GM23338 (cell line): ENCODE results near the gene UQCC2. TPM values are rescaled to one million over a fixed set of nuclear protein-coding genes. Genes with fewer than 3 reads are reported as not detected.

ENCODE experiments used
- ATAC-seq: fragments of 200-7000 bp; cut with Tn5 transposase; 3 replicates; pipeline ENCODE4 v1.9.1; 2020
- DNase-seq: peaks from one replicate; pipeline ENCODE4 v3.0.0-alpha.2; 2015; ENCODE audit warnings: low spot score
- H2AFZ ChIP-seq: fragments of 200-600 bp; sonication (generic); 2 replicates; pipeline ENCODE4 v1.8.0; 2016; ENCODE audit warnings: antibody characterized with exemption, mild to moderate bottlenecking, moderate library complexity
- H3F3A ChIP-seq: fragments of 200-600 bp; sonication (generic); replicated peaks from 2 replicates; pipeline ENCODE4 v1.8.0; 2017; ENCODE audit warnings: antibody characterized with exemption, mixed run types, low read depth
- H3K27ac ChIP-seq: fragments of 200-600 bp; sonication (generic); 2 replicates; pipeline ENCODE4 v1.6.1; 2016; ENCODE audit warnings: low read depth
- H3K27me3 ChIP-seq: fragments of 200-600 bp; sonication (generic); 2 replicates; pipeline ENCODE4 v1.8.0; 2016; ENCODE audit warnings: mild to moderate bottlenecking, mixed run types, moderate library complexity; ENCODE audit not compliant: insufficient read depth
- H3K36me3 ChIP-seq: fragments of 200-600 bp; sonication (generic); 2 replicates; pipeline ENCODE4 v1.8.0; 2016; ENCODE audit warnings: mild to moderate bottlenecking; ENCODE audit not compliant: insufficient read depth
- H3K4me1 ChIP-seq: fragments of 200-600 bp; sonication (generic); 2 replicates; pipeline ENCODE4 v1.8.0; 2016; ENCODE audit warnings: mild to moderate bottlenecking, moderate library complexity; ENCODE audit not compliant: insufficient read depth
- H3K4me2 ChIP-seq: fragments of 200-600 bp; sonication (generic); 2 replicates; pipeline ENCODE4 v1.7.1; 2017; ENCODE audit warnings: mixed run types
- H3K4me3 ChIP-seq: fragments of 200-600 bp; sonication (generic); 2 replicates; pipeline ENCODE4 v1.6.1; 2016; ENCODE audit warnings: mixed run types
- H3K79me2 ChIP-seq: fragments of 200-600 bp; sonication (generic); replicated peaks from 2 replicates; pipeline ENCODE4 v1.8.0; 2017; ENCODE audit warnings: mild to moderate bottlenecking; ENCODE audit not compliant: insufficient read depth
- H3K9me2 ChIP-seq: fragments of 200-600 bp; sonication (generic); 2 replicates; pipeline ENCODE4 v1.8.0; 2017; ENCODE audit not compliant: insufficient read depth
- H4K20me1 ChIP-seq: fragments of 200-600 bp; sonication (generic); replicated peaks from 2 replicates; pipeline ENCODE4 v1.8.0; 2017; ENCODE audit warnings: mild to moderate bottlenecking; ENCODE audit not compliant: insufficient read depth
- H3K27ac Mint-ChIP-seq: 2 replicates; pipeline ENCODE4 v1.8.0; 2020; ENCODE audit warnings: inconsistent platforms, mild to moderate bottlenecking, moderate library complexity, mixed read lengths
- H3K27me3 Mint-ChIP-seq: 3 replicates; pipeline ENCODE4 v1.8.0; 2022; ENCODE audit warnings: low read depth, mild to moderate bottlenecking, moderate library complexity, mixed read lengths, inconsistent platforms; ENCODE audit not compliant: insufficient read depth, poor library complexity
- H3K36me3 Mint-ChIP-seq: 3 replicates; pipeline ENCODE4 v1.8.0; 2021; ENCODE audit warnings: low read depth, mild to moderate bottlenecking, inconsistent platforms, moderate library complexity, mixed read lengths
- H3K4me1 Mint-ChIP-seq: 3 replicates; pipeline ENCODE4 v1.8.0; 2020; ENCODE audit warnings: mild to moderate bottlenecking, inconsistent platforms, mixed read lengths
- H3K4me3 Mint-ChIP-seq: 3 replicates; pipeline ENCODE4 v1.8.0; 2021; ENCODE audit warnings: moderate library complexity, mild to moderate bottlenecking, inconsistent platforms, mixed read lengths
- H3K9me3 Mint-ChIP-seq: 3 replicates; pipeline ENCODE4 v1.8.0; 2020; ENCODE audit warnings: moderate library complexity, mild to moderate bottlenecking, inconsistent platforms, mixed read lengths
- CREB1 ChIP-seq: fragments of 250-450 bp; sonication (Bioruptor Pico); IDR thresholded peaks from 2 replicates; pipeline ENCODE4 v1.5.0; 2020; ENCODE audit warnings: low read depth, mild to moderate bottlenecking, moderate library complexity
- ETS1 ChIP-seq: IDR thresholded peaks from 2 replicates; pipeline ENCODE4 v1.6.1; 2016; ENCODE audit warnings: antibody characterized with exemption
- EZH2phosphoT487 ChIP-seq: fragments of 200-600 bp; sonication (generic); IDR thresholded peaks from one replicate; pipeline ENCODE4 v1.8.1; 2018; ENCODE audit warnings: antibody characterized with exemption; ENCODE audit not compliant: unreplicated experiment
- JUNB ChIP-seq: IDR thresholded peaks from one replicate; pipeline ENCODE4 v1.6.1; 2016; ENCODE audit warnings: antibody characterized with exemption; ENCODE audit not compliant: unreplicated experiment
- NANOG ChIP-seq: IDR thresholded peaks from 2 replicates; pipeline ENCODE4 v1.6.1; 2016; ENCODE audit warnings: antibody characterized with exemption, borderline replicate concordance
- POLR2AphosphoS5 ChIP-seq: IDR thresholded peaks from 2 replicates; pipeline ENCODE4 v1.6.1; 2016; ENCODE audit warnings: antibody characterized with exemption, low read depth
- REST ChIP-seq: IDR thresholded peaks from one replicate; pipeline ENCODE4 v1.6.1; 2018; ENCODE audit warnings: antibody characterized with exemption; ENCODE audit not compliant: unreplicated experiment
- STAT1 ChIP-seq: IDR thresholded peaks from one replicate; pipeline ENCODE4 v1.6.1; 2016; ENCODE audit warnings: antibody characterized with exemption; ENCODE audit not compliant: unreplicated experiment
- ZNF114 ChIP-seq: fragments of 250-450 bp; sonication (Bioruptor Pico); IDR thresholded peaks from 2 replicates; pipeline ENCODE4 v1.5.0; 2020; ENCODE audit warnings: mild to moderate bottlenecking, moderate library complexity
- ZNF331 ChIP-seq: fragments of 250-450 bp; sonication (Bioruptor Pico); IDR thresholded peaks from 2 replicates; pipeline ENCODE4 v1.5.0; 2020; ENCODE audit warnings: low read depth, mild to moderate bottlenecking, moderate library complexity
- ZNF462 ChIP-seq: fragments of 250-450 bp; sonication (Bioruptor Pico); IDR thresholded peaks from 2 replicates; pipeline ENCODE4 v1.5.0; 2020; ENCODE audit warnings: mild to moderate bottlenecking, moderate library complexity
- polyA plus RNA-seq: library from polyadenylated mRNA; unstranded; fragments of >200 nt; fragmentation: Nextera tagmentation; extraction: Ambion mirVana; gene quantifications from 2 replicates; pipeline ENCODE4 v1.2.1, GENCODE V29; 2016
- total RNA-seq: library from RNA; depleted of rRNA; stranded (reverse); fragments of >200 nt; shearing (Covaris generic); gene quantifications from 2 replicates; pipeline ENCODE4 v1.2.3, GENCODE V29; 2014

UQCC2 gene
- total and polyA plus RNA-seq, 2 experiments from 2014 or later, result 48.9 to 379 TPM

DNA sequence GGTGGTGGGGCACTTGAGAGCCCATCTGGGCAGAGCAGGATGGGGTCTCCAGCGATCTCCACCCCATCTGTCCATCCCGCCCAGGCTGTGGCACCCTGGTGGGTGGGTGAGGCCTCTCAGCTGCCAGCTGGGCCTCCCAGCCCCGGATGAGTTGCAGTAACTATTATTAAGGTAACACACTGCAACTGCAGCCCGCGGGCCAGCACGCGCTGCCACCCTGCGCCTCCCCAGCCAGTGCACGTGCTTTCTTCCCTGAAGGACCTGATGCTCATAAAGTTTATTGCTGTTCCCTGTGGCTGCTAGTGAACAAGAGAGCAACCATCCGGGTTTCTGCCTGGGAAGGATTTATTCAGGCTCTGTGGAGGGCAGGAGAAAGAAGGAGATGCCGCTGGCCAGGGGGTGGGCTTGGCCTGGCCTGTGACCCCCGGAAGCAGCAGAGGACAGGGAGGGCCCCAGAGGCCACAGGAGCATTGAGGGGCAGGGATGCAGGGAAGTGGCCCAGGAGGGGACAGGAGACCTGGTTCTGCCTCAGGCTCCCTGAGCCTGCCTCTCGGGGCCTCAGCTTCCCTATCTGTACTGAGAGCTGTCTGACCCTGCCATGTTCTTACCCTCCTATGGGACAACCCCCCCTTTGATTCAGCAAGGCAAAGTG lies 33.5 kb upstream of the UQCC2 start:
- no peaks in the 10 kb centered on the region for H3K36me3 ChIP-seq
- Mint-ChIP-seq H3K9me3 (no peaks in the 10 kb centered on the region), H3K36me3 (no peaks in the 10 kb centered on the region), H3K4me1 (peaks cover 43% of the 10 kb centered on the region), H3K4me3 (no peak overlapping the region), H3K27me3 (peaks cover 11% of the 10 kb centered on the region), H3K27ac (peak overlapping the region; percentile 66; the same call in 1 of the 2 replicates)
- H3K27ac ChIP-seq, result no peak overlapping the region
- no peak overlapping the region for H3K4me2 ChIP-seq
- H3K4me3 ChIP-seq, result no peak overlapping the region
- H3K79me2 ChIP-seq, result no peaks in the 10 kb centered on the region
- H4K20me1 ChIP-seq, result no peaks in the 10 kb centered on the region
- ATAC-seq (peak; percentile 10), DNase-seq (no peak)
- TF ChIP-seq NANOG, result no peak
- no peak for TF ChIP-seq CREB1
- no peak for TF ChIP-seq STAT1
- TF ChIP-seq EZH2phosphoT487, result no peak
- TF ChIP-seq REST, result no peak
- TF ChIP-seq ZNF114, result no peak
- no peak for TF ChIP-seq ZNF331 (CRISPR knock-in tag)
- TF ChIP-seq ZNF462, result no peak
- TF ChIP-seq ETS1, result no peak
- TF ChIP-seq POLR2AphosphoS5, result no peak
- no peak for TF ChIP-seq JUNB
- H3K9me2 ChIP-seq, result no peaks in the 10 kb centered on the region
- H3F3A ChIP-seq, result no peaks in the 10 kb centered on the region
- H2AFZ ChIP-seq, result peak overlapping the region; percentile 81
- no peaks in the 10 kb centered on the region for H3K27me3 ChIP-seq
- H3K4me1 ChIP-seq, result peaks cover 20% of the 10 kb centered on the region
